GM21737 (cell line): ENCODE data around the gene MAP2K7.
"Not testable (repeated sequence)": the region's sequence is repeated elsewhere in the genome, so short reads cannot be mapped to it uniquely, and the experiment has no call there.

Source experiments
- ATAC-seq: cut with Tn5 transposase; IDR thresholded peaks from one replicate; pipeline ENCODE4 v1.9.1; 2021; ENCODE audit warnings: mild to moderate bottlenecking, moderate library complexity; ENCODE audit not compliant: unreplicated experiment

Gene MAP2K7

GRCh38 chr19:7907122-7907521 lies 3.4 kb downstream of the MAP2K7 start:
- ATAC-seq = no peak

DNA sequence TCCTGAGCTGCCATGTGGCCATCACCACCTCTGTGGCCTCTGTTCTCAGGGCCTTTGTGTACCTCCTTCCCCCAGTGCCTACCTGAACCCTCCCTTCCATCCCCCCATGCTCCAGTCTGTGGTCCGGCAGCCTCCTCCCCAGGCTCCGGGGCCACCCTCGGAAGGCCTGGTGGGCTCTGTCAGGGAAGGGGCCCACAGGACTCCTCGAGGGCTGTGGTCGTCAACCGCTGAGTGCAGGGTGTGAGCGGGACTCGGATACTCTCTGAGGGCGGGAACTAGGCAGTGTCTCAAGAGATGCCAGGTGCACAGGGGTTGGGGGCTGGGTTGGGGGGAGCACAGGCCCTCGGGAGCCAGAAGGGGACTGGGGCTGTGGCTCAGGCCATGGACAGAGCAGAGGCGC lies 3.9 kb downstream of the MAP2K7 start:
- no peak for ATAC-seq

- no peak for ATAC-seq
Observed at GRCh38 chr19:7908078-7908699, 4.5 kb downstream of the MAP2K7 start.

DNA sequence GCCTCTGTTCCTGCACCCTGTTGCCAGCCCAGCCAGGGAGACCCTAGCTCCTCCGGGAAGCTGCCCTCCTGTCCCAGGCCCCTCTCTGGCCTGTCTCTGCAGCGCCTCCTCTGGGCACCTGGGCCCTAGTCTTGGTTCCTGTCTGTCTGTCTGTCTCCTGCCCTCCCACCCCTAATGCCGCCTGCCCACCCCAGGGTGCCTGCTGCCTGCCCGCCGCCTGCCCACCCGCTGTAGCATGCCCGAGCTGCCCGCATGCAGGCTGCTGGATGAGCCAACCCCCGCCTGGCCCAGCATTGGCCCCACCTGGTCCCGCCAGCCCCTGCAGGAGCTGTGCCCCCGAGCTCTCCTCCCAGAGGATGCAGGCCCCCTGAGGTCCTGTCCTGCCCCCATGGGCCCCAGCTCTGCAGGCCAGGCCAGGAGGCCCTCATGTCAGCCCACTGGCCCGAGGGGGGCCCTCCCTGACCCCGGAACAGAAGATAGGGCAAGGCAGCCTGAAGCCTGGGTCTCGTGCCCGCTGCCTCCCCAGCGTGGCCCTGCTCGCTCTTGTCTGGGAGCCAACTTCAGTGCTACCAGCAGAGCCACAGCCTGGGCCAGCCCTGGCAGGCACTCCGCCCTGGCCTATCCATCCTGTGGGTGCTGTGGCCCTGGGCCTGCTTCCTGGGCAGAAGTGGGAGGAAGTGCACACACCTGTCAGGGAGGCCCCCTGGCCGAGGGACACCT lies 5.2 kb downstream of the MAP2K7 start:
- no peak for ATAC-seq

- no peak for ATAC-seq
Observed at GRCh38 chr19:7909471-7910067, 5.9 kb downstream of the MAP2K7 start.

DNA sequence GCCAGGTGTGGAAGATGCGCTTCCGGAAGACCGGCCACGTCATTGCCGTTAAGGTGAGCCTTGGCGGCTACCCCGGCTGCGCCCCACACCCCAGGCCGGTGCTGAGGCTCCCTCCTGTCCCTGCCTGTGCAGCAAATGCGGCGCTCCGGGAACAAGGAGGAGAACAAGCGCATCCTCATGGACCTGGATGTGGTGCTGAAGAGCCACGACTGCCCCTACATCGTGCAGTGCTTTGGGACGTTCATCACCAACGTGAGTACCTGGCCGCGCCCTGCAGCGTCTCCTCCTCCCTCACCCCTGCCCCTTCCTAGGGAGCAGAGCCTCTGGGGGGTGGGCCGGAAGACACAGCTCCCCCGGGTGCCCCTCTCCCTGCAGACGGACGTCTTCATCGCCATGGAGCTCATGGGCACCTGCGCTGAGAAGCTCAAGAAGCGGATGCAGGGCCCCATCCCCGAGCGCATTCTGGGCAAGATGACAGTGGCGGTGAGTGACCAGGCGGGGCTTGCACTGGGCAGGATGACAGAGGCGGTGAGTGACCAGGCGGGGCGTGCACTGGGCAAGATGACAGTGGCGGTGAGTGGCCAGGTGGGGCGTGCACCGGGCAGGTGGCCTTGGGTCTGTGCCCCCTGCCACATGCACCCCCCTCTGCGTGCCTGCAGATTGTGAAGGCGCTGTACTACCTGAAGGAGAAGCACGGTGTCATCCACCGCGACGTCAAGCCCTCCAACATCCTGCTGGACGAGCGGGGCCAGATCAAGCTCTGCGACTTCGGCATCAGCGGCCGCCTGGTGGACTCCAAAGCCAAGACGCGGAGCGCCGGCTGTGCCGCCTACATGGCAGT lies 6.9 kb downstream of the MAP2K7 start:
- ATAC-seq = no peak

- ATAC-seq = no peak
Observed at GRCh38 chr19:7911508-7912143, 7.9 kb downstream of the MAP2K7 start.

GRCh38 chr19:7912144-7912696 lies 8.5 kb downstream of the MAP2K7 start:
- no peak for ATAC-seq

- no peak for ATAC-seq
Observed at GRCh38 chr19:7912697-7913564, 9.3 kb downstream of the MAP2K7 start.

DNA sequence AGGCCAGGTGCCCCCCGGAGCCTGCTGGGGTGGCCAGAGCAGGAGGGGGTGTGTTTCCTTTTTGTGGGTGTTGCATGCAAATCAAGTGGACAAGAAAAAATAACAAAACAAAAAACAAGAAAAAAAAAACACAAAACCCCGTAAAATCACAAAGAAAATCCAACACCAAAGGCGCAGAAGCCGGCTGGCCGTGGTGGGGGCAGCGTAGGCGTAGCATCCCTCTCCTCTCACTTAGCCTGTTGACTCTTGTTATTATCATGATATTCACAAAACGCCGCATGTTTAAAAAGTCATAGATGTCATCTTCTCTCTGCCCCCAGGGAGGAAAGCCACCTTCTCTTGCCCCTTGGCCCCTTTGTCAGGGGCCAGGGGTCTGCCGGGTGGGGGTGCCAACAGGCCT lies 10.0 kb downstream of the MAP2K7 start:
- no peak for ATAC-seq

- ATAC-seq = no peak
Observed at GRCh38 chr19:7914099-7914498, 10.4 kb downstream of the MAP2K7 start.

- ATAC-seq = no peak
Observed at GRCh38 chr19:7914598-7915045, 10.9 kb downstream of the MAP2K7 start, which contains the start of gene TGFBR3L. TSS of gene TGFBR3L (plus strand) at chr19:7914830.

DNA sequence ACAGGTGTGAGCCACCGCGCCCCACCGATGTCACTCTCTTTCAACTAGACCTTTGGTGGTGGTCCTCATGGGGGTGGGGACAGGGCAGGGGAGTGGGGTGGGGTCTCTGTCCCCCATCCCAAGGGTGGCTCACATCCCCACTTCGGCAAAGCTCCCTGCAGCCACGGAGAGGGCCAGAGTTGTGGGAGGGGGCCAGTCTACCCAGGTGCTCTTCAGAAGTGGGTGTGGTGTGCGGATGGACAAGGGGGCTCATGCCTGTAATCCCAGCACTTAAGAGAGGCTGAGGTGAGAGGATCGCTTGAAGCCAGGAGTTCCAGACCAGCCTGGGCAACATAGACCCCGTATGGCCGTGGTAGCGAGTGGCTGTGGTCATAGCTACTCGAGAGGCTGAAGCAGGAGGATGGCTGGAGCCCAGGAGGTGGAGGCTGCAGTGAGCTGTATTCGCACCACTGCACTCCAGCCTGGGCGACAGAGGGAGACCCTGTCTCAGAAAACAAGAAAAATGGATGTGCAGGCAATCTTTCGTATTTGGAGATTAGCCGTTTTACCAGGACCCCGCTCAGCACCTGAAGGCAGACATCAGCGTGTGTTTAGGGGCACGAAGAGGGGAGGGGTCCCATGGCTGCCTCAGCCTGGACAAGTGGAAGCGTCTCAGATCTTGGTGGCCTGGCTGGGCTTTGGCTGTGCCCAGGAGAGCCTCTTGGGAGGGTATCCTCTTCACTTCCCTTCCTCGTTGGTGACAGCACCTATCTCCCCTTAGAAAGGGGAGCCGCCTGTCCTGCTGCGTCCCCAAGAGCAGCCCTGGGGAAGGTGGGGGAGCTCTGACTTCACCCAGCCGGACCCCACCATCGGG lies 11.8 kb downstream of the MAP2K7 start:
- ATAC-seq = no peak

GRCh38 chr19:7916103-7916954 lies 12.7 kb downstream of the MAP2K7 start:
- ATAC-seq = no peak

DNA sequence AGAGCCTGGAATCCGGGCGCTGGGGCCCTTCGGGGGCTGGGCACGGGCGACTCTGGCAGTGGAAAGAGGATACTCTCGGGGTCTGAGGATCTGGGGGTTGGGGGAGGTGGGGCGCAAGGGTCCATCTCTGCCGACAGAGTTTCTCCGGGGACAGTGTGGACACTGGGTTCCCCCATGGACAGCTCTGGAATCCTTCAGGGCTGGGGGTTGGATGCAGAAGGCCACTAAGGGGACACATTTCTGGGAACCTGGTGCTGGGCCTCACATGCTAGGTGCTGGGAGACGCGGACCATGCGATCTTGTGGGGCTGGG lies 13.2 kb downstream of the MAP2K7 start:
- no peak for ATAC-seq

DNA sequence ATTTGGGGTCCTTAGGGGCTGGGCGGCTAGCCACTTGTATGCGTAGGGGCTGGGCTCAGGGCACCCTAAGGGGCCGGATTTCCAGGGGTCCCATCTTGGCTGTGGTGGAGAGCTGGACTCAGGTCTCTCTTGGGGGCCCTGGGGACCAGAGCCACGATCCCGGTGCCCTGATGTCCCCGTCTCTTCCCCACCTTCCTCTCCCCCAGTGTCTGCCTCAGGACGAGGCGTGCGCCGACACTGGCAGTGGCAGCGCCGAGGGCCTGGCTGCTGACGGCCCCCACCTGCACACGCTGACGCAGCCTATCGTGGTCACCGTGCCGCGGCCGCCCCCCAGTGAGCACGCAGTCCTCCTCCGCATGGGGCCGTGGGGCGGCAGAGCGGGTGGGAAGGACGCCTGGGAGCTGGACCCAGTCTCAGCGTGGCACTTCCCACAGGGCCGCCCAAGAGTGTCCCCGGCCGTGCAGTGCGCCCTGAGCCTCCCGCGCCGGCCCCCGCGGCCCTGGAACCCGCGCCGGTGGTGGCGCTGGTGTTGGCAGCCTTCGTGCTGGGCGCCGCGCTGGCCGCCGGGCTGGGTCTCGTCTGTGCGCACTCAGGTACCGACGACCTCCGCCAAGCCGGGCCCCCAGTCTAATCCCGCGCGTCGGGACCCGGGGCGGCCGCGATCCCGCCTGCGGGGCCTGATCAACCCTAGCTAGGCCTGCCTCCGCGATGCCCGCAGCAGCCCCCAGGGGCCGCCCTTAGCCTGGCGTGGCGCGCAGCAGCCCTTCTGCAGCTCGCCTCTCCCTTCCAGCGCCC lies 13.8 kb downstream of the MAP2K7 start:
- no peak for ATAC-seq

DNA sequence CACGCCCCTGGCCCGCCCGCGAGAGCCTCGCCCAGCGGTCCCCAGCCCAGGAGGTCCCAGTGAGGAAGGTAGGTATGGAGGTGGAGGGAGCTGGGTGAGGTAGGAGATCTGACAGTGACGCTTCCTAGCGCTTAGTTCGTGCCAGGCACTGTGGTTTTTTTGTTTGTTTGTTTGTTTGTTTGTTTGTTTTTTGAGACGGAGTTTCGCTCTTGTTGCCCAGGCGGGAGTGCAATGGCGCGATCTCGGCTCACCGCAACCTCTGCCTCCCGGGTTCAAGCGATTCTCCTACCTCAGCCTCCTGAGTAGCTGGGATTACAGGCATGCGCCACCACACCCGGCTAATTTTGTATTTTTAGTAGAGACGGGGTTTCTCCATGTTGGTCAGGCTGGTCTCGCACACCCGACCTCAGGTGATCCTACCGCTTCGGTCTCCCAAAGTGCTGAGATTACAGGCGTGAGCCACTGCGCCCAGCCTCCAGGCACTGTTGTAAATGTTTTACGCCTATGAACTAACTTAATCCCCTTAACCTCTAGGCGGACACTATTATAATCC lies 14.5 kb downstream of the MAP2K7 start:
- ATAC-seq = not testable (repeated sequence)
